ENCODE data around the gene ARHGDIA.
A peak's percentile ranks its signal among the peaks of the same experiment; 100 is the strongest.

ARHGDIA gene

GRCh38 chr17:81909966-81910839 is 39.1 kb upstream of the ARHGDIA start:
- H3K9me3 Mint-ChIP-seq, result no peaks in the 10 kb centered on the region
- peaks cover 12% of the 10 kb centered on the region for H3K4me1 Mint-ChIP-seq (ENCODE audit: low read depth)
- H3K27ac Mint-ChIP-seq, result peak overlapping the region; percentile 55
- no peaks in the 10 kb centered on the region for H3K27me3 Mint-ChIP-seq (ENCODE audit: low read depth)
- peaks cover 13% of the 10 kb centered on the region for H3K36me3 Mint-ChIP-seq (ENCODE audit: low read depth)
- H3K4me3 Mint-ChIP-seq, result peak overlapping the region; percentile 82

GRCh38 chr17:81909231-81909630 is 38.1 kb upstream of the ARHGDIA start:
- Mint-ChIP-seq H3K36me3 (ENCODE audit: low read depth) (peaks cover 10% of the 10 kb centered on the region), H3K4me1 (ENCODE audit: low read depth) (peaks cover 12% of the 10 kb centered on the region), H3K27ac (no peak overlapping the region), H3K27me3 (ENCODE audit: low read depth) (no peaks in the 10 kb centered on the region), H3K9me3 (no peaks in the 10 kb centered on the region), H3K4me3 (peak overlapping the region; percentile 44)

GRCh38 chr17:81908793-81909192 is 37.7 kb upstream of the ARHGDIA start:
- Mint-ChIP-seq H3K27ac (no peak overlapping the region), H3K9me3 (no peaks in the 10 kb centered on the region), H3K27me3 (ENCODE audit: low read depth) (no peaks in the 10 kb centered on the region), H3K36me3 (ENCODE audit: low read depth) (peaks cover 10% of the 10 kb centered on the region), H3K4me3 (peak overlapping the region; percentile 44), H3K4me1 (ENCODE audit: low read depth) (peaks cover 12% of the 10 kb centered on the region)

- no peak overlapping the region for H3K4me3 Mint-ChIP-seq
- H3K27me3 Mint-ChIP-seq (ENCODE audit: low read depth), result no peaks in the 10 kb centered on the region
- no peaks in the 10 kb centered on the region for H3K9me3 Mint-ChIP-seq
- peaks cover 5% of the 10 kb centered on the region for H3K36me3 Mint-ChIP-seq (ENCODE audit: low read depth)
- H3K27ac Mint-ChIP-seq, result no peak overlapping the region
- H3K4me1 Mint-ChIP-seq (ENCODE audit: low read depth), result peaks cover 8% of the 10 kb centered on the region
Observed at GRCh38 chr17:81907219-81908145, 36.3 kb upstream of the ARHGDIA start.

GRCh38 chr17:81906476-81907218 is 35.5 kb upstream of the ARHGDIA start:
- no peaks in the 10 kb centered on the region for H3K27me3 Mint-ChIP-seq (ENCODE audit: low read depth)
- H3K36me3 Mint-ChIP-seq (ENCODE audit: low read depth), result peaks cover 3% of the 10 kb centered on the region
- no peak overlapping the region for H3K27ac Mint-ChIP-seq
- no peak overlapping the region for H3K4me3 Mint-ChIP-seq
- H3K4me1 Mint-ChIP-seq (ENCODE audit: low read depth), result peaks cover 4% of the 10 kb centered on the region
- no peaks in the 10 kb centered on the region for H3K9me3 Mint-ChIP-seq

- H3K27ac Mint-ChIP-seq, result no peak overlapping the region
- H3K36me3 Mint-ChIP-seq (ENCODE audit: low read depth), result peaks cover 5% of the 10 kb centered on the region
- no peaks in the 10 kb centered on the region for H3K9me3 Mint-ChIP-seq
- peaks cover 5% of the 10 kb centered on the region for H3K27me3 Mint-ChIP-seq (ENCODE audit: low read depth)
- no peak overlapping the region for H3K4me3 Mint-ChIP-seq
- H3K4me1 Mint-ChIP-seq (ENCODE audit: low read depth), result peaks cover 5% of the 10 kb centered on the region
Observed at GRCh38 chr17:81905993-81906392, 34.9 kb upstream of the ARHGDIA start.

GRCh38 chr17:81905424-81905875 is 34.3 kb upstream of the ARHGDIA start:
- H3K27ac Mint-ChIP-seq, result no peak overlapping the region

GRCh38 chr17:81904600-81905423 is 33.7 kb upstream of the ARHGDIA start:
- no peak overlapping the region for H3K4me3 Mint-ChIP-seq
- no peak overlapping the region for H3K27ac Mint-ChIP-seq
- H3K9me3 Mint-ChIP-seq, result no peaks in the 10 kb centered on the region
- H3K27me3 Mint-ChIP-seq (ENCODE audit: low read depth), result peaks cover 8% of the 10 kb centered on the region
- H3K36me3 Mint-ChIP-seq (ENCODE audit: low read depth), result peaks cover 5% of the 10 kb centered on the region
- H3K4me1 Mint-ChIP-seq (ENCODE audit: low read depth), result peaks cover 2% of the 10 kb centered on the region

More at GRCh38 chr17:81905424-81905875, 34.3 kb upstream of the ARHGDIA start:
- H3K27me3 Mint-ChIP-seq (ENCODE audit: low read depth), result peaks cover 8% of the 10 kb centered on the region
- H3K36me3 Mint-ChIP-seq (ENCODE audit: low read depth), result peaks cover 5% of the 10 kb centered on the region
- no peaks in the 10 kb centered on the region for H3K9me3 Mint-ChIP-seq
- no peak overlapping the region for H3K4me3 Mint-ChIP-seq
- H3K4me1 Mint-ChIP-seq (ENCODE audit: low read depth), result peaks cover 5% of the 10 kb centered on the region

- Mint-ChIP-seq H3K4me3 (no peak overlapping the region), H3K9me3 (no peaks in the 10 kb centered on the region), H3K27me3 (ENCODE audit: low read depth) (peaks cover 8% of the 10 kb centered on the region), H3K27ac (no peak overlapping the region), H3K4me1 (ENCODE audit: low read depth) (peaks cover 2% of the 10 kb centered on the region), H3K36me3 (ENCODE audit: low read depth) (peaks cover 6% of the 10 kb centered on the region)
Observed at GRCh38 chr17:81903896-81904599, 32.9 kb upstream of the ARHGDIA start.

GRCh38 chr17:81903415-81903831 is 32.3 kb upstream of the ARHGDIA start:
- Mint-ChIP-seq H3K4me3 (no peak overlapping the region), H3K4me1 (ENCODE audit: low read depth) (peaks cover 2% of the 10 kb centered on the region), H3K9me3 (no peaks in the 10 kb centered on the region), H3K36me3 (ENCODE audit: low read depth) (peaks cover 6% of the 10 kb centered on the region), H3K27me3 (ENCODE audit: low read depth) (peaks cover 8% of the 10 kb centered on the region), H3K27ac (no peak overlapping the region)

GRCh38 chr17:81902653-81903414 is 31.7 kb upstream of the ARHGDIA start:
- peaks cover 8% of the 10 kb centered on the region for H3K27me3 Mint-ChIP-seq (ENCODE audit: low read depth)
- H3K9me3 Mint-ChIP-seq, result no peaks in the 10 kb centered on the region
- H3K36me3 Mint-ChIP-seq (ENCODE audit: low read depth), result peaks cover 6% of the 10 kb centered on the region
- H3K27ac Mint-ChIP-seq, result no peak overlapping the region
- H3K4me1 Mint-ChIP-seq (ENCODE audit: low read depth), result peaks cover 2% of the 10 kb centered on the region
- no peak overlapping the region for H3K4me3 Mint-ChIP-seq

GRCh38 chr17:81902023-81902652 is 31.0 kb upstream of the ARHGDIA start, which contains the start of gene NPB:
Gene NPB (plus strand): TSS chr17:81902238. CDS start chr17:81902278, 40 bp downstream.
- Mint-ChIP-seq H3K9me3 (no peaks in the 10 kb centered on the region), H3K27me3 (ENCODE audit: low read depth) (peaks cover 8% of the 10 kb centered on the region), H3K36me3 (ENCODE audit: low read depth) (peaks cover 6% of the 10 kb centered on the region), H3K4me1 (ENCODE audit: low read depth) (peaks cover 2% of the 10 kb centered on the region), H3K27ac (no peak within 1 kb of the TSS), H3K4me3 (no peak within 1 kb of the TSS)

All from T-helper 1 cell treated with Interleukin-12 subunit alpha and Interleukin-12 subunit beta and Interleukin-4 antibody, amounts not matched to agents 30 μg/mL and 1 μg/mL, for 36 hours (primary cell).